ENCODE data around the gene STAMBP.

DNA sequence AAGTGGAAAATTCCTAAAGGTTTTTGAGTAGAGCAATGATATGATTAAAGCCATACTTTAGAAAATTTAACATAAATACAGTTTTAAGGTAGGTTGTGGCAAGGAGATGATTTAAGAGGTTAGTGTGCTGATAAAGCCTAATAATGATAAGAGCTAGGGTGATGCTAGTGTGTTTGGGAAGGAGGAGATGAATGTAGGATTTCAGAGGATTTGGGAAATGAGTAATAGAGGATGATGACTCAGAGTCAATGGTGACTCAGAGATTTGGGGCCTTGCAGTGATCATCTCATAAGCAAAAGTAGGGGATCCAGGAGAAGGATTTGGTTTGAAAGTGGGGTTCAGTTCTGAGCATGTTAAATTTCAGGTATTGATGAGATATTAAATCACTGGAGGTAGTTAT, 23.3 kb downstream of the STAMBP start:
- TF ChIP-seq CREB1 (IDR thresholded peaks at IDR 0.05) (no peak), CREB1 (CRISPR knock-in tag; IDR thresholded peaks at IDR 0.05) (no peak), IFI16 (CRISPR knock-in tag; IDR thresholded peaks at IDR 0.05) (no peak), TBP (optimal IDR thresholded peaks at IDR 0.05; ENCODE audit: low read depth, low read length) (no peak), ZNF583 (CRISPR knock-in tag; IDR thresholded peaks at IDR 0.05) (no peak), CTCF (IDR thresholded peaks at IDR 0.05 in 2 of 3, conservative IDR thresholded peaks at IDR 0.05 in 1 of 3; ENCODE audit: insufficient read depth in 2 of 3, low read depth in 1 of 3, low read length in 3 of 3) (no peak), RAD51 (IDR thresholded peaks at IDR 0.05; ENCODE audit: borderline replicate concordance, low read depth) (no peak), CUX1 (CRISPR knock-in tag; IDR thresholded peaks at IDR 0.05) (no peak), NBN (IDR thresholded peaks at IDR 0.05; ENCODE audit: low read depth) (no peak)
